MG63 (cell line): Measurements from ENCODE around the gene PEBP1. TPM values are rescaled to one million over a fixed set of nuclear protein-coding genes. Genes with fewer than 3 reads are reported as not detected.

Experiments
- DNase-seq: peaks from one replicate; pipeline ENCODE4 v3.0.0-alpha.2; 2020
- H3K27me3 ChIP-seq: fragments of 250-450 bp; sonication (Bioruptor Pico); 2 replicates; pipeline ENCODE4 v1.5.1; 2020; ENCODE audit warnings: mild to moderate bottlenecking, moderate library complexity
- H3K36me3 ChIP-seq: fragments of 250-450 bp; sonication (Bioruptor Pico); 2 replicates; pipeline ENCODE4 v1.5.1; 2020; ENCODE audit warnings: mild to moderate bottlenecking, moderate library complexity
- H3K4me3 ChIP-seq: fragments of 250-450 bp; sonication (Bioruptor Pico); 2 replicates; pipeline ENCODE4 v1.5.1; 2020; ENCODE audit warnings: mild to moderate bottlenecking, moderate library complexity
- H3K9me3 ChIP-seq: fragments of 250-450 bp; sonication (Bioruptor Pico); 2 replicates; pipeline ENCODE4 v1.5.1; 2020; ENCODE audit warnings: mild to moderate bottlenecking, moderate library complexity
- total RNA-seq: library from RNA; depleted of rRNA; stranded (reverse); fragments of >200 nt; shearing (Covaris generic); gene quantifications from 2 replicates; pipeline ENCODE4 v1.2.3, GENCODE V29; 2014; ENCODE audit warnings: low replicate concordance; rRNA removed

Gene PEBP1
- total RNA-seq, 1 experiment from 2014 or later: 258 TPM

DNA sequence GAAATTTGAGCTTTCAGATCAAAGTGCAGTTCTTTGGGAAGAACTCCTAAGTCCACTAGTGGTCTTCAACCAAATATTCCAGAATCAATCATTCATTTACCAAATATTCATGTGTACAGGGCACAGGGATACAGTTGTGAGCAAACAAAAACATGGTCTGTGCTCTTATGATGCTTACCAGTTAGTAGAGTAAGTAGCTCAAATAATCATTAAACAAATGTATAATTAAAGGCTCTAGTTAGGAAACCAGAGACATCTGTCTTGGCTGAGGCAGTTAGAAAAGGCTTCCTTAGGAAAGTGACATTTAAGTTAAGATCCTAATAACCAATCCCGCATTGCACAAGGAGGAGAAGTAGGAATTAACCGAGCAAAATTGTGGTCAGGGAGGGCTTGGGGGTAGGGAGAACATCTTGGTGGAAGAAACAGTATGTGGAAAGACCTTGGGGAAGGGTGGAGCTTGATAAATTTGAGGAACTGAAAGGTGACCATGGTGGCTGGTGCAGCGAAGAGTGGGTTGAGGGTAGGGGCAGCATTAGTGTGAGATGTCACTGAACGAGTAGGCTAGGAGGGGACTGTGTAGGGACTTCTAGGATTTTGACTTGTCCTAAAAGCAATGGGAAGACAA, 40.0 kb downstream of the PEBP1 start:
- H3K4me3 ChIP-seq: no peak overlapping the region
- no peak for DNase-seq
- peaks cover 13% of the 10 kb centered on the region for H3K36me3 ChIP-seq
- no peaks in the 10 kb centered on the region for H3K9me3 ChIP-seq
- H3K27me3 ChIP-seq: no peaks in the 10 kb centered on the region

DNA sequence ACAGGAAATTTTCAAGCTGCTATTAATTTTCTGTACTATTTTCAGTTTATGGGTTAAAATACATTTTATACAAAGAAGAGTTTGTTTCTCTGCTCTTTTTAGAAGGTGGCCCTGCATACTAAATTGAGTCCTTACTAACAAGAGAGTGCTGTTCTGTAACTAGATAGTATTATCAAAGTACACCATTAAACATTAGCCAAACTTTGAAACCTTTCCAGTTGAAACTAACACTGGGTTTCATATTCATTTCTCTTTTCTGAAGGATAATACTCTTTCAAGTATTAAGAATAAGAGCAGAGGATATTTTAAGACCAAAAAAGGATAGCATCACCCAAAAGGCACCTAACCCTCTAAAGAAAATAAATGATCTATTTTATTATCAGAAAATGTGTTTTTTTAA, 47.2 kb downstream of the PEBP1 start:
- DNase-seq: no peak
- Histone ChIP-seq H3K36me3 (0 out of 2 replicates have a peak, but pooled peaks cover 9% of the 10 kb centered on the region), H3K27me3 (no peaks in the 10 kb centered on the region), H3K4me3 (no peak overlapping the region), H3K9me3 (no peaks in the 10 kb centered on the region)

DNA sequence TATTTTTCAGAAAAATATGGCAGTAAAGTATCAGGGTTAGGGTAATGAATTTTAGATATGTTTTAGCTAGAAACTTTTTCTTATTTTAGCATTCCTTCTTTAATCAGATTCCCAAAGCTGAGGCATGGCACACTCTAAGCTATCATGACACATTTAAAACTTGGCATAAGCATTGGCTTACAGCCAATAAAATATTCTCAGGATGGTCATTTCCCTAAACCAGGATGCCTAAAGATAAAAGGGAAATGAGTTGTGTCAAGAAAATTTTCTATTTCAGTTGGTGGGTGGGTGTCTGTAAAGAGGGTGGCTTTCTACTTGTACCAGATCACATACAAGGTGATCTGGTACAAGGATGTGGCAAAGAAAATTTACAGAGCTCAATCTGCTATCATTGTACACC, 47.8 kb downstream of the PEBP1 start:
- Histone ChIP-seq H3K4me3 (no peak overlapping the region), H3K9me3 (no peaks in the 10 kb centered on the region), H3K36me3 (0 out of 2 replicates have a peak, but pooled peaks cover 9% of the 10 kb centered on the region), H3K27me3 (no peaks in the 10 kb centered on the region)
- no peak for DNase-seq

DNA sequence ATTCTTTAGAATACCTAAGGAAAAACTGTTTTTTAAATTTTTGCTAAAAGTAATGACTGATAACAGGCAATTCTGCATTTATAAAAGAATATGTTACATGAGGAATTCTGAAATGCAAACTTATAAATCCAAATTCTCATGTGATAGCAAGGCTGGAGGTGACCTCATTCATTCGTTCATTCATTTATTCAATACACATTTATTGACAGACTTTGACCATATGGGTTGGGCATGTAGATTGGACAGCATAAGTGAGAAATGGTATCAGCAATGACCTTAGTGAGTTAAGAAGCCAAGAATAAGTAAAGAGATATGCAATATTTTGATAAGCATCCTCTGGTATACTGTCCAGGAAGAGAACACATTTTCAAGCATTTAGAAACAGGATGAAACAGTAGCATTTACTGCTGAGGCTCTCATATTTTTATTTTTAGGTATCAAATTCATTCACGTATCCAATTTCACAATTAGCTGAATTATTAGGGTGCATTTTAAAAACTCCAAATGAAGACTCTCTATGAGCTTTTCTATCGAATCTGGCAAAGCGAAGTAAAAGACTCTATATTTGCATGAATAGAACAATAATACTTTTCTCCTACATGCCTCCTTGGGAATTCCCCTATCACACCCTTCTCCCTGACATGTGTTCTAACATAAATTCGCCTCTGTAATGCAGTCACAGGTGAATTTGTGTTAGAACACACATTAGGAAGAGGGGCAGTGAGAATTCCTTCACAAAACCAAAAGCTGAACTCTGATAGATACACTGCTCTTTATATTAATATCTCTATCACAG, 49.9 kb downstream of the PEBP1 start:
- Histone ChIP-seq H3K36me3 (0 out of 2 replicates have a peak, but pooled peaks cover 5% of the 10 kb centered on the region), H3K9me3 (no peaks in the 10 kb centered on the region), H3K4me3 (no peak overlapping the region), H3K27me3 (no peaks in the 10 kb centered on the region)
- no peak for DNase-seq

- H3K36me3 ChIP-seq: no peaks in the 10 kb centered on the region; the same call in 1 of the 2 replicates
- no peaks in the 10 kb centered on the region for H3K9me3 ChIP-seq
- no peak overlapping the region for H3K4me3 ChIP-seq
- no peaks in the 10 kb centered on the region for H3K27me3 ChIP-seq
- DNase-seq: no peak
Observed at GRCh38 chr12:118187751-118188435, 52.0 kb downstream of the PEBP1 start.

GRCh38 chr12:118188690-118189371, 52.9 kb downstream of the PEBP1 start:
- no peaks in the 10 kb centered on the region; the same call in 1 of the 2 replicates for H3K36me3 ChIP-seq
- H3K4me3 ChIP-seq: peak overlapping the region; percentile 38
- DNase-seq: peak; percentile 33
- no peaks in the 10 kb centered on the region for H3K27me3 ChIP-seq
- no peaks in the 10 kb centered on the region for H3K9me3 ChIP-seq

DNA sequence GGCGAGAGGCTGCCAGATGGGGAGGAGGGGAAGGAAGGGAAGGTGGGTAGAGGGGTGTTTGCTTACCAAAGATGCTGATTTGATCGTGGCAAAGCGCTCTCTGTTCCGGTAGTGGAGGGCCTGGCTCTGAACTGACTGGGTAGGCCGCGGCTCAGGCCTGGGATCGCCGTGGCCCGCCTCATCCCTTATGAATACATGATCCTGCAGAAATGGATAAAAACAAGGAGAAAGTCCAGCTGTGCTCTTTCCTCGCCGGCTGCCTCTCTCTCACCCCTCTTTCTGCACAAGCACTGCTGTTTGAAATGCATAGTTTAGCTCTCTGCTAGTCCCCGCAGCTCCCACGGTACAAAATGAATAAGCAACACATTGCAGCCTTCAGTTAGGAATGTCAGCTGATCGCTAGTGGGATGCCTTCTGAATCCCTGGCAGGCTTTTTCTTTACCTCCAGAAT, 53.8 kb downstream of the PEBP1 start:
- DNase-seq: peak; percentile 56
- H3K27me3 ChIP-seq: no peaks in the 10 kb centered on the region
- H3K4me3 ChIP-seq: peak overlapping the region; percentile 38
- H3K9me3 ChIP-seq: no peaks in the 10 kb centered on the region
- H3K36me3 ChIP-seq: no peaks in the 10 kb centered on the region; the same call in 1 of the 2 replicates

GRCh38 chr12:118190266-118190665, 54.3 kb downstream of the PEBP1 start:
- no peaks in the 10 kb centered on the region for H3K9me3 ChIP-seq
- peak; percentile 5 for DNase-seq
- H3K36me3 ChIP-seq: no peaks in the 10 kb centered on the region; the same call in 1 of the 2 replicates
- peak overlapping the region; percentile 38 for H3K4me3 ChIP-seq
- H3K27me3 ChIP-seq: no peaks in the 10 kb centered on the region

DNA sequence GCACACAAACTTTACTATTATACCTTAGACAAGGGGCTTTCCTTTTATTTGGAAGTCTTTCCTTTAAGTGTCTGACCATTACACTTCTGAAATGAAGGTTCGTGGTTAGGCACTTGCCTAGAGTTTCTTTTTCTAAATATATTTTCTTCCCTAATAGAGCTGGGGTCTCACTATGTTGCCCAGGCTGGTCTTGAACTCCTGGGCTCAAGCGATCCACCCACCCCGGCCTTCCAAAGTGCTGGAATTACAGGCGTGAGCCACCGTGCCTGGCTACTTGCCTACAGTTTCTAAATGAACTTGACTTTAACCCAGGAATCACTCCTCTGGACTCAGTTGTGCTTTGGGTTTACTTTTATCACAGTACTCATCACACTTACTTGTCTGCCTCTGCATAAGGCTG, 57.6 kb downstream of the PEBP1 start:
- Histone ChIP-seq H3K4me3 (no peak overlapping the region), H3K36me3 (no peaks in the 10 kb centered on the region; the same call in 1 of the 2 replicates), H3K27me3 (no peaks in the 10 kb centered on the region), H3K9me3 (no peaks in the 10 kb centered on the region)
- no peak for DNase-seq

- Histone ChIP-seq H3K27me3 (no peaks in the 10 kb centered on the region), H3K4me3 (no peak overlapping the region), H3K36me3 (no peaks in the 10 kb centered on the region; the same call in 1 of the 2 replicates), H3K9me3 (no peaks in the 10 kb centered on the region)
- DNase-seq: no peak
Observed at GRCh38 chr12:118193958-118194357, 58.0 kb downstream of the PEBP1 start.

Other genes with a start within 250 kb of the PEBP1 start
- gene KSR2, start 167.1 kb upstream of the PEBP1 start, total RNA-seq: not detected in 2 replicates
- gene RFC5, start 119.4 kb upstream of the PEBP1 start, total RNA-seq: 28.9 and 46.2 TPM in 2 replicates
- 131 and 158 TPM in 2 replicates for gene WSB2, start 74.9 kb upstream of the PEBP1 start, total RNA-seq
- gene VSIG10, start 32.1 kb upstream of the PEBP1 start, total RNA-seq: 23.9 and 29.4 TPM in 2 replicates
- gene TAOK3, start 236.8 kb downstream of the PEBP1 start, total RNA-seq: 17.4 and 24.5 TPM in 2 replicates
- gene SUDS3, start 240.4 kb downstream of the PEBP1 start, total RNA-seq: 20.5 and 46.8 TPM in 2 replicates